ENCODE measurements around the gene TCEAL8. TPM values are rescaled to one million over a fixed set of nuclear protein-coding genes. Genes with fewer than 3 reads are reported as not detected.
A peak's percentile ranks its signal among the peaks of the same experiment; 100 is the strongest.
"Not testable (repeated sequence)": the region's sequence is repeated elsewhere in the genome, so short reads cannot be mapped to it uniquely, and the experiment has no call there.

TCEAL8 gene
- total and polyA plus RNA-seq, 4 donors = 43.4 to 127 (median 65.1) TPM

GRCh38 chrX:103234869-103235268, 20.1 kb downstream of the TCEAL8 start:
- no peaks in the 10 kb centered on the region for H3K9me3 ChIP-seq (ENCODE audit: control insufficient read depth, low read length)
- H3K27ac ChIP-seq (ENCODE audit: low read depth in 1 of 2, low read length in 2 of 2) = no peak overlapping the region
- no peaks in the 10 kb centered on the region for H3K27me3 ChIP-seq (ENCODE audit: control insufficient read depth in 1 of 2, insufficient read depth in 2 of 2, low read length in 1 of 2)
- intact Hi-C loops (cut with DNase I) = no loop called here
- DNase-seq (no peak), ATAC-seq (ENCODE audit: low FRiP score) (no peak)
- WGBS, 2 donors = 66 to 88% methylated on average over 1 of the region's 1 CpG
- no peaks in the 10 kb centered on the region for H3K4me1 ChIP-seq (ENCODE audit: control insufficient read depth in 1 of 2, insufficient read depth in 2 of 2, low read length in 2 of 2)
- H3K36me3 ChIP-seq (ENCODE audit: control insufficient read depth in 1 of 2, insufficient read depth in 2 of 2, low read length in 1 of 2) = no peaks in the 10 kb centered on the region
- H3K4me3 ChIP-seq (ENCODE audit: low read length in 2 of 2) = no peak overlapping the region

- Histone ChIP-seq H3K27ac (ENCODE audit: low read depth in 1 of 2, low read length in 2 of 2) (no peak overlapping the region), H3K9me3 (ENCODE audit: control insufficient read depth, low read length) (no peaks in the 10 kb centered on the region), H3K27me3 (ENCODE audit: control insufficient read depth in 1 of 2, insufficient read depth in 2 of 2, low read length in 1 of 2) (no peaks in the 10 kb centered on the region), H3K4me1 (ENCODE audit: control insufficient read depth in 1 of 2, insufficient read depth in 2 of 2, low read length in 2 of 2) (no peaks in the 10 kb centered on the region), H3K4me3 (ENCODE audit: low read length in 2 of 2) (no peak overlapping the region), H3K36me3 (ENCODE audit: control insufficient read depth in 1 of 2, insufficient read depth in 2 of 2, low read length in 1 of 2) (no peaks in the 10 kb centered on the region)
- DNase-seq (no peak), ATAC-seq (ENCODE audit: low FRiP score) (no peak)
- intact Hi-C loops (cut with DNase I) = no loop called here
- WGBS, 2 donors = 80 to 86% methylated on average over 2 of the region's 2 CpGs
Observed at GRCh38 chrX:103233263-103233662, 21.7 kb downstream of the TCEAL8 start.

GRCh38 chrX:103225918-103226317, 29.0 kb downstream of the TCEAL8 start:
- DNase-seq; ATAC-seq (ENCODE audit: low FRiP score); H3K27me3 ChIP-seq (ENCODE audit: control insufficient read depth in 1 of 2, insufficient read depth in 2 of 2, low read length in 1 of 2); H3K4me1 ChIP-seq (ENCODE audit: control insufficient read depth in 1 of 2, insufficient read depth in 2 of 2, low read length in 2 of 2); H3K36me3 ChIP-seq (ENCODE audit: control insufficient read depth in 1 of 2, insufficient read depth in 2 of 2, low read length in 1 of 2); H3K27ac ChIP-seq (ENCODE audit: low read depth in 1 of 2, low read length in 2 of 2); H3K9me3 ChIP-seq (ENCODE audit: control insufficient read depth, low read length); intact Hi-C loops (cut with DNase I); H3K4me3 ChIP-seq (ENCODE audit: low read length in 2 of 2): not testable (repeated sequence)
- WGBS, 2 donors = 75 to 94% methylated on average over 4 of the region's 4 CpGs

- no peak for DNase-seq
- H3K9me3 ChIP-seq (ENCODE audit: control insufficient read depth, low read length) = no peaks in the 10 kb centered on the region
- no peak overlapping the region for H3K4me3 ChIP-seq (ENCODE audit: low read length in 2 of 2)
- H3K4me1 ChIP-seq (ENCODE audit: control insufficient read depth in 1 of 2, insufficient read depth in 2 of 2, low read length in 2 of 2) = no peaks in the 10 kb centered on the region
- intact Hi-C loops (cut with DNase I) = no loop called here
- H3K36me3 ChIP-seq (ENCODE audit: control insufficient read depth in 1 of 2, insufficient read depth in 2 of 2, low read length in 1 of 2) = no peaks in the 10 kb centered on the region
- no peak overlapping the region for H3K27ac ChIP-seq (ENCODE audit: low read depth in 1 of 2, low read length in 2 of 2)
- H3K27me3 ChIP-seq (ENCODE audit: control insufficient read depth in 1 of 2, insufficient read depth in 2 of 2, low read length in 1 of 2) = no peaks in the 10 kb centered on the region
- WGBS, 2 donors = 39 to 43% methylated on average over 34 to 39 of the region's 39 CpGs
- peak; percentile 53 for ATAC-seq (ENCODE audit: low FRiP score)
Observed at GRCh38 chrX:103220511-103221323, 34.2 kb downstream of the TCEAL8 start.

- H3K4me3 ChIP-seq (ENCODE audit: low read length in 2 of 2) = peak overlapping the region; percentile 55 to 79
- intact Hi-C loops (cut with DNase I) = loop anchor here in 1 of 2 donors (2.0 to 10.0 kb wide), 3 partner anchors 39 to 249 kb away; partner anchors contain the start of genes TCEAL7 and TCEAL8
- WGBS, 2 donors = 4 to 38% methylated on average over 32 to 37 of the region's 39 CpGs
- DNase-seq (peak; percentile 61 to 78), ATAC-seq (ENCODE audit: low FRiP score) (peak; percentile 53)
- H3K4me1 ChIP-seq (ENCODE audit: control insufficient read depth in 1 of 2, insufficient read depth in 2 of 2, low read length in 2 of 2) = no peaks in the 10 kb centered on the region
- H3K27me3 ChIP-seq (ENCODE audit: control insufficient read depth in 1 of 2, insufficient read depth in 2 of 2, low read length in 1 of 2) = no peaks in the 10 kb centered on the region
- H3K27ac ChIP-seq (ENCODE audit: low read depth in 1 of 2, low read length in 2 of 2) = peak overlapping the region in 1 of 2 donors; percentile 13
- H3K36me3 ChIP-seq (ENCODE audit: control insufficient read depth in 1 of 2, insufficient read depth in 2 of 2, low read length in 1 of 2) = no peaks in the 10 kb centered on the region
- H3K9me3 ChIP-seq (ENCODE audit: control insufficient read depth, low read length) = no peaks in the 10 kb centered on the region
Observed at GRCh38 chrX:103215425-103215991, 39.4 kb downstream of the TCEAL8 start.

- intact Hi-C loops (cut with DNase I) = loop anchor here in 1 of 2 donors (2.0 to 10.0 kb wide), 3 partner anchors 40 to 250 kb away; partner anchors contain the start of genes TCEAL7 and TCEAL8
- Histone ChIP-seq H3K36me3 (ENCODE audit: control insufficient read depth in 1 of 2, insufficient read depth in 2 of 2, low read length in 1 of 2) (no peaks in the 10 kb centered on the region), H3K27ac (ENCODE audit: low read depth in 1 of 2, low read length in 2 of 2) (peak within 1 kb of the TSS in 1 of 2 donors; percentile 13), H3K4me3 (ENCODE audit: low read length in 2 of 2) (peak within 1 kb of the TSS; percentile 55 to 79), H3K9me3 (ENCODE audit: control insufficient read depth, low read length) (no peaks in the 10 kb centered on the region), H3K4me1 (ENCODE audit: control insufficient read depth in 1 of 2, insufficient read depth in 2 of 2, low read length in 2 of 2) (no peaks in the 10 kb centered on the region), H3K27me3 (ENCODE audit: control insufficient read depth in 1 of 2, insufficient read depth in 2 of 2, low read length in 1 of 2) (no peaks in the 10 kb centered on the region)
- DNase-seq (peak; percentile 89 to 93), ATAC-seq (ENCODE audit: low FRiP score) (peak; percentile 94)
- 1 to 35% methylated on average over 33 to 45 of the region's 45 CpGs for WGBS, 2 donors
Observed at GRCh38 chrX:103214870-103215424, 40.0 kb downstream of the TCEAL8 start, which contains the start of gene BEX4. BEX4 (plus strand) TSS chrX:103215108; CDS start chrX:103216154, 1,046 bp downstream.

- Histone ChIP-seq H3K27ac (ENCODE audit: low read depth in 1 of 2, low read length in 2 of 2) (no peak overlapping the region), H3K4me1 (ENCODE audit: control insufficient read depth in 1 of 2, insufficient read depth in 2 of 2, low read length in 2 of 2) (no peaks in the 10 kb centered on the region), H3K9me3 (ENCODE audit: control insufficient read depth, low read length) (no peaks in the 10 kb centered on the region), H3K4me3 (ENCODE audit: low read length in 2 of 2) (no peak overlapping the region), H3K27me3 (ENCODE audit: control insufficient read depth in 1 of 2, insufficient read depth in 2 of 2, low read length in 1 of 2) (no peaks in the 10 kb centered on the region), H3K36me3 (ENCODE audit: control insufficient read depth in 1 of 2, insufficient read depth in 2 of 2, low read length in 1 of 2) (no peaks in the 10 kb centered on the region)
- intact Hi-C loops (cut with DNase I) = loop anchor here in 1 of 2 donors (10.0 kb wide), 2 partner anchors 122 to 252 kb away; partner anchors contain the start of gene TCEAL7
- DNase-seq = no peak
- ATAC-seq (ENCODE audit: low FRiP score) = no peak
- WGBS, 2 donors = 81 to 82% methylated on average over 8 of the region's 8 CpGs
Observed at GRCh38 chrX:103212749-103213457, 42.1 kb downstream of the TCEAL8 start.

GRCh38 chrX:103211012-103211715, 43.8 kb downstream of the TCEAL8 start:
- ATAC-seq (ENCODE audit: low FRiP score) = no peak
- 30 to 32% methylated on average over 7 of the region's 7 CpGs for WGBS, 2 donors

More at GRCh38 chrX:103211012-103211715, 43.8 kb downstream of the TCEAL8 start:
- no peaks in the 10 kb centered on the region for H3K36me3 ChIP-seq (ENCODE audit: control insufficient read depth in 1 of 2, insufficient read depth in 2 of 2, low read length in 1 of 2)
- H3K27ac ChIP-seq (ENCODE audit: low read depth in 1 of 2, low read length in 2 of 2) = no peak overlapping the region
- peak in 1 of 2 donors; percentile 52 for DNase-seq
- H3K4me3 ChIP-seq (ENCODE audit: low read length in 2 of 2) = no peak overlapping the region
- no peaks in the 10 kb centered on the region for H3K27me3 ChIP-seq (ENCODE audit: control insufficient read depth in 1 of 2, insufficient read depth in 2 of 2, low read length in 1 of 2)
- no peaks in the 10 kb centered on the region for H3K9me3 ChIP-seq (ENCODE audit: control insufficient read depth, low read length)
- intact Hi-C loops (cut with DNase I) = loop anchor here in 1 of 2 donors (10.0 kb wide), 2 partner anchors 124 to 254 kb away; partner anchors contain the start of gene TCEAL7
- H3K4me1 ChIP-seq (ENCODE audit: control insufficient read depth in 1 of 2, insufficient read depth in 2 of 2, low read length in 2 of 2) = no peaks in the 10 kb centered on the region

Measured in aorta (tissue), 5 donors.